Osteoblast (primary cell): ENCODE data around the gene SPHKAP. TPM values are rescaled to one million over a fixed set of nuclear protein-coding genes. Genes with fewer than 3 reads are reported as not detected.

Experiments used
- DNase-seq: peaks from one replicate; pipeline ENCODE4 v3.0.0; 2011; ENCODE audit warnings: low spot score, mixed read lengths; ENCODE audit not compliant: insufficient read length; ENCODE audit errors: missing footprints
- H2AFZ ChIP-seq: 2 replicates; pipeline ENCODE4 v1.6.0; 2011; ENCODE audit warnings: mild to moderate bottlenecking, low read length
- H3K27ac ChIP-seq: 2 replicates; pipeline ENCODE4 v1.5.1; 2011; ENCODE audit warnings: mild to moderate bottlenecking, low read depth, low read length, moderate library complexity
- H3K27me3 ChIP-seq: 2 replicates; pipeline ENCODE4 v1.6.0; 2012; ENCODE audit warnings: mild to moderate bottlenecking, control low read depth, inconsistent platforms, low read length, moderate library complexity; ENCODE audit not compliant: insufficient read depth
- H3K36me3 ChIP-seq: 2 replicates; pipeline ENCODE4 v1.5.1; 2011; ENCODE audit warnings: mild to moderate bottlenecking, low read length, control low read depth, moderate library complexity; ENCODE audit not compliant: insufficient read depth
- H3K4me1 ChIP-seq: 2 replicates; pipeline ENCODE4 v1.5.1; 2011; ENCODE audit warnings: mild to moderate bottlenecking, low read length, control low read depth, moderate library complexity; ENCODE audit not compliant: insufficient read depth
- H3K4me2 ChIP-seq: 2 replicates; pipeline ENCODE4 v1.6.0; 2011; ENCODE audit warnings: mild to moderate bottlenecking, low read length; ENCODE audit not compliant: insufficient read depth
- H3K4me3 ChIP-seq: fragments of 200-600 bp; sonication (generic); 3 replicates; pipeline ENCODE4 v1.5.1; 2012; ENCODE audit warnings: mild to moderate bottlenecking, low read length, inconsistent platforms; ENCODE audit not compliant: insufficient read depth
- H3K79me2 ChIP-seq: 2 replicates; pipeline ENCODE4 v1.6.0; 2012; ENCODE audit warnings: mild to moderate bottlenecking, low read length, control low read depth, inconsistent platforms; ENCODE audit not compliant: insufficient read depth
- H3K9me3 ChIP-seq: 2 replicates; pipeline ENCODE4 v1.5.1; 2011; ENCODE audit warnings: low read depth, low read length, control low read depth
- H4K20me1 ChIP-seq: 2 replicates; pipeline ENCODE4 v1.6.0; 2012; ENCODE audit warnings: mild to moderate bottlenecking, low read length, control low read depth; ENCODE audit not compliant: insufficient read depth
- CTCF ChIP-seq: IDR thresholded peaks from 2 replicates; pipeline ENCODE4 v1.5.1; 2011; ENCODE audit warnings: mild to moderate bottlenecking, low read depth, low read length, moderate library complexity; ENCODE audit errors: extremely low read depth
- total RNA-seq: library from RNA; depleted of rRNA; stranded (reverse); fragments of >200 nt; gene quantifications from 2 replicates; pipeline ENCODE4 v1.2.3, GENCODE V29; 2012

Gene SPHKAP
- total RNA-seq, 1 donor: not detected

DNA sequence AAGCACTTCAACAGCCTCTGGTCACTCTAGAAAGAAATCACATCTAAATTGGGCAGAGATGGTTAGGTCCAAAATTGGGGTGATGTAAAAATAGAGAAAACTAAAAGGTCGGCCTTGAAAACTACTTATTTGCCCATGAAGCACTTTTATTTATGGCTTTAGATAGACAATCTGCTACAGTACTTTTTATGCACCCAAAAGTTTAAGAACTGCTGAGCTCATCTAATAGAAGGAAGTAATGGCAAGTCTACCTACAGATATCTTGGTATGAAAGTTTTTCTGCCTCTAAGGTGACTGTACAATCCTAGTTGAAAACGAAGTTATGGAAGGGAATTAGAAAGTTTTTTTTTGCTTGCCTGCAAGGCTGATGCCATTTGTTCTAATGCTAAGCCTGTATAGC is 46.2 kb downstream of the SPHKAP start:
- TF ChIP-seq CTCF: no peak
- Histone ChIP-seq H3K4me2 (no peak overlapping the region), H3K27ac (no peak overlapping the region), H3K4me3 (no peak overlapping the region), H3K36me3 (no peaks in the 10 kb centered on the region), H3K4me1 (no peaks in the 10 kb centered on the region), H2AFZ (no peak overlapping the region), H4K20me1 (no peaks in the 10 kb centered on the region), H3K27me3 (no peaks in the 10 kb centered on the region), H3K9me3 (no peaks in the 10 kb centered on the region), H3K79me2 (no peaks in the 10 kb centered on the region)
- DNase-seq: no peak

DNA sequence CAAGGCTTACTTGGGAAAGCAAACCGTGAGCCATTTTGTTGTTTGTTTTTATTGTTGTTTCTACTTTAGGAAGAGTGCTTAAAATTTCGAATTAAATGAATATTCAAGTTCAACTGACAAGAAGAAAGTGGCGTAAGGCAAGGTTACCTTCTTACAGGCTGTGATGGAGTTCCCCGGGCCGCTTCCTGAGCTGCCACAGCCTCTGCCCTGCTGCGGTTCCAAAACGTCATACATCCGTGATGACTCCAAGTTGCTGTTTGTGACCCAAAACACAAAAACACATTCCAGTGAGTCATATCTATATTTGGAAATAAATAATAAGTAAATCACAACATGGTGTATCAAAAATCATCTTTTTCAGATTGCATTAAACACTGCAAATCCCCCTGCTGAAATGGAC is 49.7 kb downstream of the SPHKAP start:
- no peak overlapping the region for H3K4me3 ChIP-seq
- no peak overlapping the region for H2AFZ ChIP-seq
- DNase-seq: no peak
- no peaks in the 10 kb centered on the region for H3K9me3 ChIP-seq
- no peaks in the 10 kb centered on the region for H3K36me3 ChIP-seq
- H3K4me2 ChIP-seq: no peak overlapping the region
- no peaks in the 10 kb centered on the region for H3K79me2 ChIP-seq
- TF ChIP-seq CTCF: no peak
- H3K27ac ChIP-seq: no peak overlapping the region
- no peaks in the 10 kb centered on the region for H3K27me3 ChIP-seq
- no peaks in the 10 kb centered on the region for H4K20me1 ChIP-seq
- no peaks in the 10 kb centered on the region for H3K4me1 ChIP-seq

- no peaks in the 10 kb centered on the region for H3K9me3 ChIP-seq
- no peak overlapping the region for H2AFZ ChIP-seq
- DNase-seq: no peak
- H3K4me3 ChIP-seq: no peak overlapping the region
- TF ChIP-seq CTCF: no peak
- H3K4me2 ChIP-seq: no peak overlapping the region
- H3K27me3 ChIP-seq: no peaks in the 10 kb centered on the region
- no peaks in the 10 kb centered on the region for H3K79me2 ChIP-seq
- no peaks in the 10 kb centered on the region for H4K20me1 ChIP-seq
- no peak overlapping the region for H3K27ac ChIP-seq
- H3K4me1 ChIP-seq: no peaks in the 10 kb centered on the region
- no peaks in the 10 kb centered on the region for H3K36me3 ChIP-seq
Measured at GRCh38 chr2:228126401-228126800, 55.1 kb downstream of the SPHKAP start.

GRCh38 chr2:228118940-228119339 is 62.5 kb downstream of the SPHKAP start:
- H3K9me3 ChIP-seq: no peaks in the 10 kb centered on the region

More at GRCh38 chr2:228118940-228119339, 62.5 kb downstream of the SPHKAP start:
- H2AFZ ChIP-seq: no peak overlapping the region
- H4K20me1 ChIP-seq: no peaks in the 10 kb centered on the region
- no peaks in the 10 kb centered on the region for H3K79me2 ChIP-seq
- H3K4me2 ChIP-seq: no peak overlapping the region
- H3K36me3 ChIP-seq: no peaks in the 10 kb centered on the region
- no peaks in the 10 kb centered on the region for H3K4me1 ChIP-seq
- no peak overlapping the region for H3K4me3 ChIP-seq
- no peak overlapping the region for H3K27ac ChIP-seq
- no peak for TF ChIP-seq CTCF
- no peak for DNase-seq
- no peaks in the 10 kb centered on the region for H3K27me3 ChIP-seq
